Adrenal gland (tissue), 12 donors: ENCODE results near the gene PRELP. TPM values are rescaled to one million over a fixed set of nuclear protein-coding genes. Genes with fewer than 3 reads are reported as not detected.

Experiments used
- DNase-seq, 7 donors: peaks; one replicate each; pipeline ENCODE4 v3.0.0-alpha.2; 2019 to 2020
- H3K27ac ChIP-seq, 5 donors: fragments of 200-600 bp; sonication (generic) in 4 of 5; 1 replicate in 3 of 5; 2 replicates in 2 of 5; pipeline versions ENCODE4 v1.5.1 to v1.8.0; 2016 to 2020; ENCODE audit warnings: mild to moderate bottlenecking in 1 of 5
- H3K27me3 ChIP-seq: fragments of 200-600 bp; 2 replicates; pipeline ENCODE4 v1.8.0; 2021
- H3K36me3 ChIP-seq, 2 donors: fragments of 200-600 bp; replicated peaks in 1 of 2; 1 replicate in 1 of 2; 2 replicates in 1 of 2; pipeline versions ENCODE4 v1.5.1 to v1.8.0; 2018 to 2022
- H3K4me1 ChIP-seq, 2 donors: fragments of 200-600 bp; replicated peaks in 1 of 2; 1 replicate in 1 of 2; 2 replicates in 1 of 2; pipeline versions ENCODE4 v1.5.1 to v1.8.0; 2018 to 2021
- H3K4me3 ChIP-seq, 4 donors: fragments of 200-600 bp; sonication (generic) in 3 of 4; one replicate each; pipeline ENCODE4 v1.5.1; 2016 to 2018
- H3K9me3 ChIP-seq, 3 donors: fragments of 200-600 bp; sonication (generic) in 1 of 3; replicated peaks in 1 of 3; 1 replicate in 2 of 3; 2 replicates in 1 of 3; pipeline versions ENCODE4 v1.5.1 to v1.8.0; 2016 to 2021
- CTCF ChIP-seq, 6 experiments: fragments of 450-650 bp in 4 of 6; fragments of 200-600 bp in 2 of 6; sonication (generic) in 1 of 6; IDR thresholded peaks; 1 replicate in 5 of 6; 2 replicates in 1 of 6; pipeline versions ENCODE4 v1.5.1 to v1.8.0; 2016 to 2021; ENCODE audit warnings: antibody characterized with exemption in 6 of 6, mild to moderate bottlenecking in 2 of 6, moderate library complexity in 1 of 6
- POLR2A ChIP-seq, 2 donors: fragments of 450-650 bp; IDR thresholded peaks; one replicate each; pipeline ENCODE4 v1.6.1; 2017; ENCODE audit warnings: antibody characterized with exemption in 2 of 2, mild to moderate bottlenecking in 2 of 2, moderate library complexity in 1 of 2
- WGBS, 4 donors: extraction: QIAGEN DNeasy Blood & Tissue Kit in 2 of 4; methylation state at CpG; one replicate each; pipeline versions ENCODE4 v1.1.5 to v1.1.7; 2013 to 2017; 5-methylcytosine and 5-hydroxymethylcytosine counted together
- intact Hi-C, 2 donors: fragments of 100-400 bp; cut with DNase I; formaldehyde crosslinking; loops; one replicate each; pipeline versions ENCODE4 v1.14.1 to v1.15.0; 2022 to 2023
- polyA plus RNA-seq, 3 donors: library from polyadenylated mRNA; stranded (reverse); fragments of 200-250 nt in 2 of 3; fragments of 350-450 nt in 1 of 3; fragmentation: Illumina TruSeq in 1 of 3; extraction: RNeasy Lipid Tissue Mini Kit (QIAGEN cat#74804) in 1 of 3; gene quantifications; one replicate each; pipeline ENCODE4 v1.2.3, GENCODE V29; 2013 to 2014
- total RNA-seq, 9 donors: library from RNA; depleted of rRNA in 4 of 9; stranded (reverse); fragments of >200 nt in 4 of 9; fragments of 120-200 nt in 1 of 9; fragmentation: NEBNext Ultra II Directional in 1 of 9; extraction: Animal tissue kit (Norgen Biotek cat#: 25700) in 1 of 9; gene quantifications; one replicate each; pipeline versions ENCODE4 v1.1.0 to v1.2.4, GENCODE V29; 2013 to 2023
- donor health status: healthy with polysubstance abuse.
- donor health status: Bipolar disorder and iron deficiency.
- donor health status: DM: yes; HTN: yes; CAD: no.
- donor health status: DM: no; HTN: no; CAD: no.
- donor health status: DM: no; HTN: no; CAD: no.
- donor health status: DM: yes; HTN: yes; CAD: no.

Gene PRELP
- total and polyA plus RNA-seq, 12 donors = 0.61 to 29.4 (median 13.6) TPM

GRCh38 chr1:203528063-203528462 lies 52.5 kb downstream of the PRELP start:
- intact Hi-C loops = no loop called here
- Histone ChIP-seq H3K27ac (no peak overlapping the region), H3K4me1 (no peaks in the 10 kb centered on the region), H3K9me3 (no peaks in the 10 kb centered on the region), H3K4me3 (no peak overlapping the region), H3K27me3 (no peaks in the 10 kb centered on the region), H3K36me3 (no peaks in the 10 kb centered on the region)
- TF ChIP-seq CTCF (IDR thresholded peaks at IDR 0.05) (no peak), POLR2A (IDR thresholded peaks at IDR 0.05) (no peak)
- DNase-seq = no peak
- WGBS, 4 donors = 88 to 93% (median 91%) methylated on average over 3 of the region's 3 CpGs

GRCh38 chr1:203528976-203529835 lies 53.6 kb downstream of the PRELP start:
- peak in 1 of 7 donors; percentile 6 for DNase-seq
- 73 to 78% (median 75%) methylated on average over 6 of the region's 6 CpGs for WGBS, 4 donors
- intact Hi-C loops = no loop called here
- H3K9me3 ChIP-seq = no peaks in the 10 kb centered on the region
- H3K4me1 ChIP-seq = no peaks in the 10 kb centered on the region
- TF ChIP-seq POLR2A (IDR thresholded peaks at IDR 0.05) (no peak), CTCF (IDR thresholded peaks at IDR 0.05) (no peak)
- no peak overlapping the region for H3K27ac ChIP-seq
- H3K27me3 ChIP-seq = no peaks in the 10 kb centered on the region
- H3K4me3 ChIP-seq = no peak overlapping the region
- no peaks in the 10 kb centered on the region for H3K36me3 ChIP-seq

GRCh38 chr1:203531063-203531462 lies 55.5 kb downstream of the PRELP start:
- Histone ChIP-seq H3K4me3 (no peak overlapping the region), H3K27me3 (no peaks in the 10 kb centered on the region), H3K36me3 (no peaks in the 10 kb centered on the region), H3K27ac (no peak overlapping the region), H3K4me1 (no peaks in the 10 kb centered on the region), H3K9me3 (no peaks in the 10 kb centered on the region)
- intact Hi-C loops = no loop called here
- no peak for DNase-seq
- WGBS, 4 donors = 89 to 93% (median 93%) methylated on average over 3 of the region's 3 CpGs
- TF ChIP-seq CTCF (IDR thresholded peaks at IDR 0.05) (no peak), POLR2A (IDR thresholded peaks at IDR 0.05) (no peak)

- no peak overlapping the region for H3K27ac ChIP-seq
- H3K9me3 ChIP-seq = no peaks in the 10 kb centered on the region
- no peak overlapping the region for H3K4me3 ChIP-seq
- no peaks in the 10 kb centered on the region for H3K27me3 ChIP-seq
- intact Hi-C loops = no loop called here
- no peaks in the 10 kb centered on the region for H3K4me1 ChIP-seq
- TF ChIP-seq POLR2A (IDR thresholded peaks at IDR 0.05) (no peak), CTCF (IDR thresholded peaks at IDR 0.05) (no peak)
- H3K36me3 ChIP-seq = no peaks in the 10 kb centered on the region
- no peak for DNase-seq
Observed at GRCh38 chr1:203534012-203534411, 58.4 kb downstream of the PRELP start.
